ENCODE data around the gene C1QTNF8.

The C1QTNF8 gene

GRCh38 chr16:1049113-1049975 lies 46.7 kb downstream of the C1QTNF8 start:
- H3K4me3 ChIP-seq (ENCODE audit: low read depth, low read length), result no peak overlapping the region
- H3K4me1 ChIP-seq (ENCODE audit: control insufficient read depth, insufficient read depth, low read length), result no peaks in the 10 kb centered on the region
- H3K27ac ChIP-seq (ENCODE audit: extremely low read depth, low read depth, low read length), result no peak overlapping the region
- POLR2A ChIA-PET, result no interaction called here
- CTCF ChIA-PET, result no interaction called here
- H3K9me3 ChIP-seq (ENCODE audit: control insufficient read depth, insufficient read depth, low read depth, low read length), result no peaks in the 10 kb centered on the region
- TF ChIP-seq ZIC2 (tag by site-specific recombination; IDR thresholded peaks at IDR 0.05), result peak; percentile 96
- TF ChIP-seq HOXA7 (CRISPR knock-in tag; IDR thresholded peaks at IDR 0.05; ENCODE audit: borderline replicate concordance), result 0 out of 2 replicates have a peak, but pooled peaks have one; percentile 80
- TF ChIP-seq ZNF324 (tag by site-specific recombination; IDR thresholded peaks at IDR 0.05), result no peak
- TF ChIP-seq GLIS1 (tag by site-specific recombination; IDR thresholded peaks at IDR 0.05), result peak; percentile 76
- H3K36me3 ChIP-seq (ENCODE audit: control insufficient read depth in 2 of 2, insufficient read depth in 1 of 2, low read length in 2 of 2), result no peaks in the 10 kb centered on the region

GRCh38 chr16:1048442-1049112 lies 47.5 kb downstream of the C1QTNF8 start:
- H3K4me1 ChIP-seq (ENCODE audit: control insufficient read depth, insufficient read depth, low read length), result no peaks in the 10 kb centered on the region
- ChIA-PET POLR2A (no interaction called here), CTCF (interaction anchor here (0.5 kb wide), 1 partner anchor 64 kb away, joined by 3 read pairs; no protein-coding TSS in a partner anchor)
- TF ChIP-seq SP3 (tag by site-specific recombination; IDR thresholded peaks at IDR 0.05), result peak; percentile 26; the same call in 1 of the 2 replicates
- peak; percentile 95 for TF ChIP-seq GLIS1 (tag by site-specific recombination; IDR thresholded peaks at IDR 0.05)
- TF ChIP-seq SP2 (tag by site-specific recombination; IDR thresholded peaks at IDR 0.05), result peak; percentile 52
- no peak for TF ChIP-seq ZNF548 (tag by site-specific recombination; IDR thresholded peaks at IDR 0.05)
- peak; percentile 53; the same call in 1 of the 2 replicates for TF ChIP-seq IKZF3 (tag by site-specific recombination; IDR thresholded peaks at IDR 0.05)
- TF ChIP-seq ZNF600 (tag by site-specific recombination; IDR thresholded peaks at IDR 0.05), result peak; percentile 69
- no peak for TF ChIP-seq ZNF791 (tag by site-specific recombination; IDR thresholded peaks at IDR 0.05)
- TF ChIP-seq ZBTB17 (tag by site-specific recombination; IDR thresholded peaks at IDR 0.05), result peak; percentile 69
- TF ChIP-seq ZNF341 (tag by site-specific recombination; IDR thresholded peaks at IDR 0.05; ENCODE audit: low read depth), result peak; percentile 90
- TF ChIP-seq ZNF404 (tag by site-specific recombination; IDR thresholded peaks at IDR 0.05), result no peak
- TF ChIP-seq ZBTB20 (tag by site-specific recombination; IDR thresholded peaks at IDR 0.05), result peak; percentile 18; the same call in 1 of the 2 replicates
- peak; percentile 43; the same call in 1 of the 2 replicates for TF ChIP-seq KLF1 (tag by site-specific recombination; IDR thresholded peaks at IDR 0.05)
- H3K4me3 ChIP-seq (ENCODE audit: low read depth, low read length), result no peak overlapping the region
- no peaks in the 10 kb centered on the region for H3K36me3 ChIP-seq (ENCODE audit: control insufficient read depth in 2 of 2, insufficient read depth in 1 of 2, low read length in 2 of 2)
- no peaks in the 10 kb centered on the region for H3K9me3 ChIP-seq (ENCODE audit: control insufficient read depth, insufficient read depth, low read depth, low read length)
- H3K27ac ChIP-seq (ENCODE audit: extremely low read depth, low read depth, low read length), result no peak overlapping the region

GRCh38 chr16:1047801-1048200 lies 48.2 kb downstream of the C1QTNF8 start:
- Histone ChIP-seq H3K27ac (ENCODE audit: extremely low read depth, low read depth, low read length) (no peak overlapping the region), H3K4me3 (ENCODE audit: low read depth, low read length) (no peak overlapping the region), H3K9me3 (ENCODE audit: control insufficient read depth, insufficient read depth, low read depth, low read length) (no peaks in the 10 kb centered on the region), H3K4me1 (ENCODE audit: control insufficient read depth, insufficient read depth, low read length) (no peaks in the 10 kb centered on the region), H3K36me3 (ENCODE audit: control insufficient read depth in 2 of 2, insufficient read depth in 1 of 2, low read length in 2 of 2) (no peaks in the 10 kb centered on the region)
- CTCF ChIA-PET, result interaction anchor here (0.6 to 0.8 kb wide), 2 partner anchors 8 to 75 kb away, joined by 3 to 4 read pairs; no protein-coding TSS in a partner anchor
- POLR2A ChIA-PET, result no interaction called here
- no peak for TF ChIP-seq MYNN (tag by site-specific recombination; IDR thresholded peaks at IDR 0.05; ENCODE audit: borderline replicate concordance)
- no peak for TF ChIP-seq ZNF513 (tag by site-specific recombination; IDR thresholded peaks at IDR 0.05)
- no peak for TF ChIP-seq INSM2 (tag by site-specific recombination; IDR thresholded peaks at IDR 0.05)
- no peak for TF ChIP-seq ZNF19 (tag by site-specific recombination; IDR thresholded peaks at IDR 0.05; ENCODE audit: low read depth)
- no peak for TF ChIP-seq ZNF211 (tag by site-specific recombination; IDR thresholded peaks at IDR 0.05; ENCODE audit: low read depth)
- TF ChIP-seq ZNF2 (tag by site-specific recombination; IDR thresholded peaks at IDR 0.05), result no peak
- no peak for TF ChIP-seq ZNF514 (tag by site-specific recombination; IDR thresholded peaks at IDR 0.05)
- no peak for TF ChIP-seq ZNF654 (tag by site-specific recombination; IDR thresholded peaks at IDR 0.05; ENCODE audit: low read depth)
- no peak for TF ChIP-seq ZNF133 (tag by site-specific recombination; IDR thresholded peaks at IDR 0.05)
- TF ChIP-seq ZBTB10 (tag by site-specific recombination; IDR thresholded peaks at IDR 0.05), result no peak
- TF ChIP-seq ZNF214 (tag by site-specific recombination; IDR thresholded peaks at IDR 0.05; ENCODE audit: borderline replicate concordance), result no peak
